SK-N-SH treated with all-trans-retinoic acid at 6 μM for 48 hours (cell line): ENCODE measurements around the gene CIC.

Experiments used
- ARNTL ChIP-seq: fragments of 450-650 bp; formaldehyde crosslinking; IDR thresholded peaks from 2 replicates; pipeline ENCODE4 v1.5.0; 2020; ENCODE audit warnings: low read depth, mild to moderate bottlenecking, moderate library complexity, borderline replicate concordance
- BACH2 ChIP-seq: fragments of 250-450 bp; sonication (Bioruptor Pico); IDR thresholded peaks from 2 replicates; pipeline ENCODE4 v1.9.0; 2021; ENCODE audit warnings: mild to moderate bottlenecking, borderline replicate concordance
- OSR1 ChIP-seq: fragments of 250-450 bp; sonication (Bioruptor Pico); IDR thresholded peaks from 2 replicates; pipeline ENCODE4 v1.8.0; 2022; ENCODE audit warnings: moderate library complexity, mild to moderate bottlenecking, inconsistent platforms
- PATZ1 ChIP-seq: fragments of 250-450 bp; sonication (Bioruptor Pico); IDR thresholded peaks from 2 replicates; pipeline ENCODE4 v1.8.0; 2020; ENCODE audit warnings: mild to moderate bottlenecking, moderate library complexity, borderline replicate concordance
- POU6F1 ChIP-seq: fragments of 250-450 bp; sonication (Bioruptor Pico); IDR thresholded peaks from 2 replicates; pipeline ENCODE4 v1.8.0; 2021; ENCODE audit warnings: low read depth, mild to moderate bottlenecking, moderate library complexity, borderline replicate concordance
- PPARA ChIP-seq: fragments of 250-450 bp; sonication (Bioruptor Pico); IDR thresholded peaks from 2 replicates; pipeline ENCODE4 v1.5.0; 2020; ENCODE audit warnings: mild to moderate bottlenecking, borderline replicate concordance
- RARB ChIP-seq: fragments of 250-450 bp; sonication (Bioruptor Pico); IDR thresholded peaks from 2 replicates; pipeline ENCODE4 v1.8.0; 2021; ENCODE audit warnings: mild to moderate bottlenecking, moderate library complexity
- TSHZ2 ChIP-seq: fragments of 250-450 bp; sonication (Bioruptor Pico); IDR thresholded peaks from 2 replicates; pipeline ENCODE4 v1.5.0; 2020; ENCODE audit warnings: mild to moderate bottlenecking, moderate library complexity
- ZFP3 ChIP-seq: fragments of 250-450 bp; sonication (Bioruptor Pico); IDR thresholded peaks from 2 replicates; pipeline ENCODE4 v1.5.0; 2020; ENCODE audit warnings: mild to moderate bottlenecking, moderate library complexity
- ZNF565 ChIP-seq: fragments of 450-650 bp; formaldehyde crosslinking; conservative IDR thresholded peaks from 2 replicates; pipeline ENCODE4 v1.5.0; 2020; ENCODE audit warnings: low read depth, mild to moderate bottlenecking, moderate library complexity

- no peak for TF ChIP-seq ARNTL
- no peak for TF ChIP-seq TSHZ2 (CRISPR knock-in tag)
- peak; percentile 41; the same call in 1 of the 2 replicates for TF ChIP-seq PATZ1
- TF ChIP-seq PPARA (CRISPR knock-in tag): no peak
- TF ChIP-seq OSR1: no peak
- no peak for TF ChIP-seq ZFP3 (CRISPR knock-in tag)
- no peak for TF ChIP-seq RARB (CRISPR knock-in tag)
- TF ChIP-seq ZNF565: no peak
- no peak for TF ChIP-seq BACH2 (CRISPR knock-in tag)
- TF ChIP-seq POU6F1 (CRISPR knock-in tag): no peak
Observed at GRCh38 chr19:42255766-42256745, 13.0 kb upstream of the CIC start.
